Hematopoietic multipotent progenitor cell treated with erythropoietin and hydrocortisone succinate and interleukin-3 and kit ligand, for 17 days (in vitro differentiated cells): Measurements from ENCODE around the gene VTA1.

Experiments used
- DNase-seq: peaks from one replicate; pipeline ENCODE4 v3.0.0-alpha.2; 2015; ENCODE audit warnings: low spot score

The VTA1 gene

GRCh38 chr6:142271476-142271875 lies 124.4 kb downstream of the VTA1 start:
- no peak for DNase-seq
